Activated T-cell treated with anti-CD3 and anti-CD28 coated beads for 1 hour (primary cell): ENCODE measurements around the gene PLK4.
"Not testable (repeated sequence)": the region's sequence is repeated elsewhere in the genome, so short reads cannot be mapped to it uniquely, and the experiment has no call there.

ENCODE experiments used
- DNase-seq: peaks from one replicate; pipeline ENCODE4 v3.0.0-alpha.2; 2020; ENCODE audit warnings: low read depth

The PLK4 gene

DNA sequence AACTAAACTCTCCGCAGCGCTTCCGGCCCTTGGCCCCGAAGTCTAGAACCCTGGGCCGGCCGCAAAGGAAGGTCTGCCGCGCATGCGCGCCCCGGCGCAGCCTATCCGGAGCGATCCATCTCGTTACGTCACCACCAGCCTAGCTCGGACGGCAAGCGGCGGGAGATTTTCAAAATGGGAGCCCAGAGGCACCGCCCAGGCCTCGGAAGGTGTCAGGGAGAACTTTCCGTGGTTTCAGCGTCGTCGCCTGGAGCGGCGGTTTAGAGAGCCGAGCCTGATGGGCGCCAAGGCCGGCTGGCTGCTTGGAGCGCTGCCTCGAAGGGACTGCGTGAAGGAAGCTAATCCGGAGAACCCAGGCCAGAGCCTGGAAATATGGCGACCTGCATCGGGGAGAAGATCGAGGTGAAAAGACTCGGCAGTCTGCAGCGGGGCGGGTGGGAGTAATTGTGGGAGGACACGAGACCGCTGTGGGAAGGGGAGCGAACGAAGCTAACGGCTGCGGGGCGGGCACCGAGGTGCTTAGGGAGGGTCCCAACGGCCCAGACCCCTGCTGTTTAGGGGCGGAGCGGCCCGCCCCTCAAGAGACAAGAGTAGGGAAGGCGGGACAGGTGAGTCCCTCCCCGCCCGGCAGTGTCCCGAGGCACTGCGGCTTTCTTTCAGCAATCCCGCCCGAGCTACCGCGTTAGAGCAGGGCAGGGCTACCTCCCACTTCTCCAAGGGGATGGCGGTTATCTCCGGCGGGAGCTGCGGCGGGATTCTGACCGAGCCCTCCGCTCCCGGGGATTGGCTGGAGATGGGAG is at the start of gene PLK4:
TSS of gene PLK4 (plus strand) at position 131 of the 800 bp plus-strand sequence. CDS start at position 373, 242 bp downstream.
- DNase-seq = peak; percentile 87

- no peak for DNase-seq
These were observed 48.1 kb upstream of the PLK4 start for GRCh38 chr4:127832585-127832984.

GRCh38 chr4:127843704-127844600 is 36.7 kb upstream of the PLK4 start:
- DNase-seq = no peak

- no peak for DNase-seq
These were observed 36.0 kb upstream of the PLK4 start for GRCh38 chr4:127844601-127845116.

- DNase-seq = no peak
These were observed 34.6 kb upstream of the PLK4 start for GRCh38 chr4:127846061-127846460.

- DNase-seq = no peak
These were observed 33.9 kb upstream of the PLK4 start for GRCh38 chr4:127846765-127847164.

- no peak for DNase-seq
These were observed 31.0 kb upstream of the PLK4 start for GRCh38 chr4:127849505-127850234.

GRCh38 chr4:127852661-127853060 is 28.0 kb upstream of the PLK4 start:
- no peak for DNase-seq

GRCh38 chr4:127856196-127856812 is 24.4 kb upstream of the PLK4 start:
- no peak for DNase-seq

DNA sequence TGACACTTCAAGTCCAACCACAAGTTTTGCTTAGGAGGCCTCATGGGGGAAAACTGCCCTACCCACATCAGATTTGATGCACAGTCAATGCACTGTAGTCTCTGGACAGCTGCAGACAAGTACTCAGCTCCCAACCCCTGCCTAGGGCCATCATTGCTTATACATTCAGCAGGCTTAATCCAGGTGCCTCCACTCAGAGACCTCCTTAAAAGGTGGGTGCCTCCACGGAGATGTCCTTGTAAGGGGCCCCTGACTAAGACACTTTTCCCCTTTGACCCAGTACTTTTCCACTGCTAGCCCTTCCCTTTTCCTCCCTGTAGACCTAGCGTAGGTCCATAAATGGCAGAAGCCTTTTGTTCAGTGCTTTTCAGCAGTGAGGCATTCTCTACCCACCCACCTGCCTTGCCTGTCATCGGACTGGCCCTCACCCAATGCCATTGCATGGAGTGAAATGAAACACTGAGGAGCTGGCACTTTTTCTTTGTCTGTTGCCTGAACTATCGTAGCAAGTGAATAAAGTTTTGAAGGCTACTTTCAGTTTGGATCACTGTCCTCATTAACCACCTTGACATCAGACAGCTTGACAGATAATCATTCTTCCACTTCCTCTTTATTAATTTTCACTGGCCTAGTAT is 23.8 kb upstream of the PLK4 start:
- no peak for DNase-seq

DNA sequence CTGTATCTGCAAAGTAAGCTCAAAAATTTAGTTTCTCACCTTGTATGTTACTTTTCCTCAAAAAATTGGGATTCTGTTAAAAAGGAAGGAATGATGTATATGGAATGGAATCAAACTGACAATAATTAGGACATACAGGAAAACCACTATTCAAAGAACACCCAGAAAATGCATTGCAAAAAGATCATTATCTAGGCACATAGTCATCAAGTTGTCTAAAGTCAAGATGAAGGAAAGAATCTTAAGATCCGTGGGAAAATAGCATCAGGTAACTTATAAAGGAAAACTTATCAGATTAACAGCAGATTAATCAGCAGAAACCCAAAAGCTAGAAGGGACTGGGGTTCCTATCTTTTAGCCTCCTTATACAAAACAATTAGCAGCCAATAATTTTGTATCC is 23.1 kb upstream of the PLK4 start:
- DNase-seq = no peak

GRCh38 chr4:127868196-127868595 is 12.5 kb upstream of the PLK4 start:
- DNase-seq = no peak

- no peak for DNase-seq
These were observed 10.4 kb upstream of the PLK4 start for GRCh38 chr4:127870281-127870680.

GRCh38 chr4:127870688-127871087 is 10.0 kb upstream of the PLK4 start:
- no peak for DNase-seq

- DNase-seq = no peak
These were observed 4.9 kb upstream of the PLK4 start for GRCh38 chr4:127875791-127876190.

DNA sequence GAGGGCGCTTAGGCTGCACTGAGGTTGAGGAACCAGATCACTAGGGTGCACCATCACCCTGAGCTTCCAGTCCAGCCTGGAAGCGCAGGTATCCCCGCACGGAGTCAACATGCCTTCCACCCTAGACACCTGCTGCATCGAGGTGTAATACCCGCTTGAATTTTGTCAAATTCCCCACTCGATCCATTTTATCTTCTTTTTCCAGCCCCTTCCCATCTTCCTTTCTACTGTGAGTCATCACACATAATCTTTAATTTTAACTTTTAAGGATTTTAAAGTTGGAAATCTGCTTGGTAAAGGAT is 821 bp downstream of the PLK4 start:
- DNase-seq = no peak

- DNase-seq = no peak
These were observed 7.9 kb downstream of the PLK4 start for GRCh38 chr4:127888559-127888958.

DNA sequence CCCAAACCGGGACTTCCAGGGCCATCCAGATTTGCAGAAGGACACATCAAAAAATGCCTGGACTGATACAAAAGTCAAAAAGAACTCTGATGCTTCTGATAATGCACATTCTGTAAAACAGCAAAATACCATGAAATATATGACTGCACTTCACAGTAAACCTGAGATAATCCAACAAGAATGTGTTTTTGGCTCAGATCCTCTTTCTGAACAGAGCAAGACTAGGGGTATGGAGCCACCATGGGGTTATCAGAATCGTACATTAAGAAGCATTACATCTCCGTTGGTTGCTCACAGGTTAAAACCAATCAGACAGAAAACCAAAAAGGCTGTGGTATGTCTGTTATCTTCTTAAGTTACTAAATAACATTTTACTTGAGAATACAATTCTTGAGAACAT is 9.2 kb downstream of the PLK4 start:
- no peak for DNase-seq

DNA sequence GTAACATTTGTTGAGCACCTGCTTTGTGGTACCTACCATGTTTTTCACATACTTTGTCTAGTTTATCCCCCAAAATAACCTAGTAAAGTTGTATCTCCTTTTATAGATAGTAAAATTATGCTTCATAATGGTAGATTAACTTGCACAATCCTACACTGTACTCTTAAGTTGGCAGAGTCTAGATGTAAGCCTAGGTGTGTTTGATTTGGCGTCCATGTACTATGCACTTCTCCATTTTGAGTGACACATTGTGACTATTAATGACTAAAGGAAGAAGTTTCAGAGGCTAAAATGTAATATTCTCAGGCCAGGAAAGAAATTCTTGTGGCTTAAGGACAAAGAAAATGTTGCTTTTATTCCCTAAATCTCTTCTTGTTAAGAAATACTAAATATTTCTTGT is 15.4 kb downstream of the PLK4 start:
- no peak for DNase-seq

- DNase-seq = no peak
These were observed 15.8 kb downstream of the PLK4 start for GRCh38 chr4:127896528-127896927.

- DNase-seq = not testable (repeated sequence)
These were observed 19.0 kb downstream of the PLK4 start for GRCh38 chr4:127899682-127900081.
